H1 (cell line): Measurements from ENCODE around the gene PCED1B. TPM values are rescaled to one million over a fixed set of nuclear protein-coding genes. Genes with fewer than 3 reads are reported as not detected.

Experiments
- CTCF ChIA-PET: fragments of 300-600 bp; sonication (Branson Sonifier 250); formaldehyde crosslinking; loops from one replicate; lab custom pipeline; 2021; ENCODE audit not compliant: partially characterized antibody; lab: Charles Lee
- POLR2A ChIA-PET: fragments of 300-600 bp; sonication (Branson Sonifier 250); formaldehyde crosslinking; loops from one replicate; lab custom pipeline; 2021; ENCODE audit warnings: inconsistent platforms; ENCODE audit not compliant: partially characterized antibody; lab: Charles Lee
- DNase-seq, 2 experiments: peaks; one replicate each; pipeline versions ENCODE4 v3.0.0 to v3.0.0-alpha.2; 2010 to 2022; ENCODE audit warnings: low spot score in 2 of 2, low read depth in 1 of 2, mixed read lengths in 1 of 2
- FAIRE-seq: peaks from 2 replicates; lab custom pipeline; 2011; peaks lifted over from hg19 to GRCh38; lab: Jason Lieb, UNC
- H2AFZ ChIP-seq: 2 replicates; pipeline ENCODE4 v1.8.1; 2012; ENCODE audit warnings: low read length, inconsistent platforms
- H2AK5ac ChIP-seq: 2 replicates; pipeline ENCODE4 v1.6.1; 2013; ENCODE audit warnings: low read depth, low read length
- H2BK120ac ChIP-seq: replicated peaks from 2 replicates; pipeline ENCODE3; 2013; ENCODE audit warnings: low read depth, low read length, inconsistent platforms
- H2BK12ac ChIP-seq: 2 replicates; pipeline ENCODE4 v1.6.1; 2013; ENCODE audit warnings: low read depth, low read length
- H2BK15ac ChIP-seq: 2 replicates; pipeline ENCODE4 v1.6.1; 2013; ENCODE audit warnings: low read length
- H2BK20ac ChIP-seq: 2 replicates; pipeline ENCODE4 v1.6.1; 2013; ENCODE audit warnings: low read length
- H2BK5ac ChIP-seq: 2 replicates; pipeline ENCODE4 v1.6.1; 2013; ENCODE audit warnings: low read depth, low read length
- H3K14ac ChIP-seq: 2 replicates; pipeline ENCODE4 v1.6.1; 2013; ENCODE audit warnings: inconsistent platforms; ENCODE audit not compliant: insufficient read length
- H3K18ac ChIP-seq: 2 replicates; pipeline ENCODE4 v1.6.1; 2013; ENCODE audit warnings: low read length; ENCODE audit errors: extremely low read depth
- H3K23ac ChIP-seq: 2 replicates; pipeline ENCODE4 v1.6.1; 2013; ENCODE audit warnings: inconsistent platforms; ENCODE audit not compliant: insufficient read length
- H3K23me2 ChIP-seq: 2 replicates; pipeline ENCODE4 v1.6.1; 2013; ENCODE audit warnings: low read depth, low read length
- H3K27ac ChIP-seq: 2 replicates; pipeline ENCODE4 v1.6.1; 2011; ENCODE audit warnings: low read depth, low read length, inconsistent platforms
- H3K27me3 ChIP-seq, 4 experiments: replicated peaks in 1 of 4; 1 replicate in 1 of 4; 2 replicates in 3 of 4; pipeline versions ENCODE4 v1.6.1 to v1.8.1; 2011 to 2013; ENCODE audit warnings: low read length in 3 of 4, mild to moderate bottlenecking in 3 of 4, inconsistent platforms in 2 of 4, mixed read lengths in 2 of 4, moderate library complexity in 1 of 4; ENCODE audit not compliant: control insufficient read depth in 3 of 4, insufficient read depth in 3 of 4; ENCODE audit errors: extremely low read depth in 1 of 4
- H3K36me3 ChIP-seq, 4 experiments: 2 replicates each; pipeline versions ENCODE4 v1.6.1 to v1.8.1; 2011 to 2013; ENCODE audit warnings: mild to moderate bottlenecking in 4 of 4, low read length in 3 of 4, moderate library complexity in 2 of 4, control low read depth in 1 of 4, inconsistent platforms in 1 of 4; ENCODE audit not compliant: insufficient read depth in 4 of 4, control insufficient read depth in 2 of 4
- H3K4ac ChIP-seq: replicated peaks from 2 replicates; pipeline ENCODE3; 2013; ENCODE audit warnings: low read length, low read depth, mixed read lengths, inconsistent platforms; ENCODE audit not compliant: insufficient read length
- H3K4me1 ChIP-seq, 4 experiments: replicated peaks in 1 of 4; 1 replicate in 1 of 4; 2 replicates in 3 of 4; pipeline versions ENCODE4 v1.6.1 to v1.8.1; 2011 to 2013; ENCODE audit warnings: low read length in 3 of 4, inconsistent platforms in 2 of 4, mixed read lengths in 1 of 4; ENCODE audit not compliant: insufficient read depth in 4 of 4, control insufficient read depth in 3 of 4
- H3K4me2 ChIP-seq, 2 experiments: 2 replicates each; pipeline versions ENCODE4 v1.6.1 to v1.8.1; 2011 to 2013; ENCODE audit warnings: low read depth in 2 of 2, low read length in 2 of 2, control low read depth in 1 of 2, inconsistent platforms in 1 of 2, mild to moderate bottlenecking in 1 of 2; ENCODE audit not compliant: insufficient read depth in 1 of 2
- H3K4me3 ChIP-seq, 4 experiments: fragments of 200-600, 300-600 bp in 1 of 4; sonication (generic), shearing (Covaris generic), sonication (Bioruptor Twin) in 1 of 4; 2 replicates each; pipeline versions ENCODE4 v1.5.1 to v1.8.1; 2011 to 2016; ENCODE audit warnings: low read length in 4 of 4, low read depth in 3 of 4, control low read depth in 2 of 4, inconsistent platforms in 2 of 4, mild to moderate bottlenecking in 2 of 4, mixed read lengths in 1 of 4, moderate library complexity in 1 of 4; ENCODE audit not compliant: insufficient read depth in 2 of 4; ENCODE audit errors: extremely low read depth in 1 of 4
- H3K56ac ChIP-seq: replicated peaks from 2 replicates; pipeline ENCODE3; 2013; ENCODE audit warnings: low read depth, mild to moderate bottlenecking, mixed read lengths, low read length, inconsistent platforms; ENCODE audit not compliant: insufficient read length
- H3K79me1 ChIP-seq: 2 replicates; pipeline ENCODE4 v1.6.1; 2013; ENCODE audit warnings: low read depth, low read length, control low read depth
- H3K79me2 ChIP-seq, 2 experiments: 2 replicates each; pipeline versions ENCODE4 v1.6.1 to v1.8.1; 2012 to 2013; ENCODE audit warnings: low read length in 2 of 2, mild to moderate bottlenecking in 2 of 2, inconsistent platforms in 1 of 2; ENCODE audit not compliant: insufficient read depth in 2 of 2, control insufficient read depth in 1 of 2
- H3K9ac ChIP-seq, 4 experiments: replicated peaks in 1 of 4; 1 replicate in 1 of 4; 2 replicates in 3 of 4; pipeline versions ENCODE4 v1.6.1 to v1.8.1; 2011 to 2013; ENCODE audit warnings: low read depth in 3 of 4, low read length in 3 of 4, control low read depth in 2 of 4, mild to moderate bottlenecking in 2 of 4, moderate library complexity in 2 of 4, inconsistent platforms in 1 of 4; ENCODE audit errors: extremely low read depth in 1 of 4
- H3K9me3 ChIP-seq, 2 experiments: 2 replicates each; pipeline versions ENCODE4 v1.6.1 to v1.8.1; 2012 to 2013; ENCODE audit warnings: mild to moderate bottlenecking in 2 of 2, moderate library complexity in 2 of 2, control low read depth in 1 of 2, inconsistent platforms in 1 of 2, low read depth in 1 of 2, low read length in 1 of 2, mixed read lengths in 1 of 2; ENCODE audit not compliant: insufficient read depth in 2 of 2
- H4K20me1 ChIP-seq, 2 experiments: replicated peaks in 1 of 2; 2 replicates each; pipeline versions ENCODE3 to v1.8.1; 2011 to 2013; ENCODE audit warnings: inconsistent platforms in 2 of 2, low read length in 2 of 2, mild to moderate bottlenecking in 1 of 2; ENCODE audit not compliant: insufficient read depth in 2 of 2, control insufficient read depth in 1 of 2
- H4K5ac ChIP-seq: 2 replicates; pipeline ENCODE4 v1.6.1; 2013; ENCODE audit warnings: low read length, low read depth, mixed read lengths, inconsistent platforms; ENCODE audit not compliant: insufficient read length
- H4K8ac ChIP-seq: 2 replicates; pipeline ENCODE4 v1.8.0; 2013; ENCODE audit warnings: mild to moderate bottlenecking, moderate library complexity, low read length, inconsistent platforms; ENCODE audit not compliant: insufficient read depth; ENCODE audit errors: extremely low read depth
- H4K91ac ChIP-seq: replicated peaks from 2 replicates; pipeline ENCODE3; 2013; ENCODE audit warnings: low read length, mixed read lengths, inconsistent platforms; ENCODE audit not compliant: insufficient read length
- CHD2 ChIP-seq: IDR thresholded peaks from 2 replicates; pipeline ENCODE4 v1.6.1; 2012; ENCODE audit warnings: low read length, improper control_type of control experiment
- WGBS, 2 experiments: shearing (Covaris generic) in 1 of 2; methylation state at CpG; one replicate each; pipeline versions ENCODE4 v1.1.6 to v1.1.7; 2013 to 2015; ENCODE audit warnings: low lambda C conversion rate in 2 of 2, mixed read lengths in 2 of 2, inconsistent platforms in 1 of 2, low coverage in 1 of 2, missing lambda C conversion rate in 1 of 2; ENCODE audit not compliant: insufficient replicate concordance in 2 of 2, insufficient coverage in 1 of 2, insufficient read length in 1 of 2; ENCODE audit errors: extremely low coverage in 1 of 2, missing lambda C conversion rate in 1 of 2; 5-methylcytosine and 5-hydroxymethylcytosine counted together
- polyA plus RNA-seq, 7 experiments: library from polyadenylated mRNA; depleted of rRNA in 3 of 7; stranded (reverse) in 5 of 7; unstranded in 2 of 7; fragments of >200 nt in 5 of 7; fragments of 200-250 nt in 2 of 7; gene quantifications; 1 replicate in 5 of 7; 2 replicates in 1 of 7; 4 replicates in 1 of 7; pipeline versions ENCODE4 v1.2.1 to v1.2.3, GENCODE V29; 2011 to 2013; ENCODE audit warnings: missing spikeins in 2 of 7, mixed read lengths in 2 of 7
- total RNA-seq: library from RNA; stranded (reverse); fragmentation: NEBNext Ultra II Directional; extraction: Animal tissue kit (Norgen Biotek cat#: 25700); gene quantifications from 2 replicates; pipeline ENCODE4 v1.2.1, GENCODE V29; 2021

Gene PCED1B
- total and polyA plus RNA-seq, 2 of the 8 experiments (the other 6 are each of a cell fraction or from before 2014, with no cell fraction given) = 4.7 to 5.4 TPM

DNA sequence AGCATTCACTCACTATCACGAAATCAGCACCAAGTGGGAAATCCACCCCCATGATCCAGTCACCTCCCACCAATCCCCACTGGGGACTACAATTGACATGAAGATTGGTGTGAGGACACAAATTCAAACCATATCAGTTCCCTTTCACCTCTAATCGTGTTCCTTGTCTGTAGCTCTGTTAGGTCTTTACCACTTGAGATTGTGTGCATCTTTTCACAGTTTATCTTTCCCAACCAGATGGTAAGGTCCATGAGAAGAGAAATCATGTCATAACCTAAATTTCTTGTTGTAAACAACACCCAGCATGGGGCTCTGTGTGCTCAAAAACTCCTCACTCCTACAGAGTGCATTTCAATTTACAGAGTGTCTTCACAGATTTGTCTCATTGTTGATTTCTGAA is 27.1 kb upstream of the PCED1B start:
- Histone ChIP-seq H3K4me3 (no peak overlapping the region), H2BK20ac (no peak overlapping the region), H3K18ac (no peak overlapping the region), H2BK5ac (no peak overlapping the region), H3K14ac (no peak overlapping the region), H3K79me2 (no peaks in the 10 kb centered on the region), H3K27ac (no peak overlapping the region), H3K56ac (no peak overlapping the region), H2BK12ac (no peak overlapping the region), H3K9me3 (peaks cover 19 to 21% of the 10 kb centered on the region in 2 experiments), H4K8ac (no peak overlapping the region), H3K79me1 (no peaks in the 10 kb centered on the region), H2BK15ac (no peak overlapping the region), H3K4me1 (no peaks in the 10 kb centered on the region), H3K4me2 (no peak overlapping the region), H3K27me3 (no peaks in the 10 kb centered on the region), H2BK120ac (no peak overlapping the region), H3K23me2 (no peaks in the 10 kb centered on the region), H4K5ac (no peak overlapping the region), H3K23ac (no peak overlapping the region), H4K20me1 (no peaks in the 10 kb centered on the region), H2AFZ (no peak overlapping the region), H3K4ac (no peak overlapping the region), H3K9ac (no peak overlapping the region), H3K36me3 (no peaks in the 10 kb centered on the region), H2AK5ac (no peak overlapping the region), H4K91ac (no peak overlapping the region)
- TF ChIP-seq CHD2 = no peak
- WGBS, 2 experiments = 89% methylated on average over 2 of the region's 2 CpGs; no CpG with 5 or more reads in 1 of the 2 experiments
- no peak for DNase-seq
- no peak for FAIRE-seq
- CTCF ChIA-PET = interaction anchor here (1.0 to 2.7 kb wide), 2 partner anchors 15 to 18 kb away, joined by 3 to 12 read pairs; no protein-coding TSS in a partner anchor
- POLR2A ChIA-PET = no interaction called here
